Activated CD4-positive, alpha-beta T cell treated with anti-CD3 and anti-CD28 coated beads for 36 hours (primary cell): Measurements from ENCODE around the gene SCAF11. TPM values are rescaled to one million over a fixed set of nuclear protein-coding genes. Genes with fewer than 3 reads are reported as not detected.

Experiments used
- ATAC-seq: fragments of 200-7000 bp; cut with Tn5 transposase; one replicate; pipeline ENCODE4 v1.10.0; 2021; ENCODE audit warnings: mild to moderate bottlenecking, moderate library complexity
- CTCF ChIA-PET: fragments of 350-600 bp; sonication (Branson Sonifier 250); formaldehyde crosslinking; loops from one replicate; lab custom pipeline; 2021; ENCODE audit warnings: antibody characterized with exemption; lab: Charles Lee
- POLR2A ChIA-PET: fragments of 350-600 bp; sonication (Branson Sonifier 250); formaldehyde crosslinking; loops from one replicate; lab custom pipeline; 2021; ENCODE audit warnings: antibody characterized with exemption, inconsistent platforms; lab: Charles Lee
- DNase-seq: peaks from one replicate; pipeline ENCODE4 v3.0.0-alpha.2; 2020
- H3K27ac Mint-ChIP-seq: one replicate; pipeline ENCODE4 v1.8.0; 2021; ENCODE audit warnings: mixed read lengths
- H3K27me3 Mint-ChIP-seq: one replicate; pipeline ENCODE4 v1.8.0; 2021; ENCODE audit warnings: mixed read lengths
- H3K36me3 Mint-ChIP-seq: one replicate; pipeline ENCODE4 v1.8.0; 2021; ENCODE audit warnings: low read depth, mixed read lengths
- H3K4me1 Mint-ChIP-seq: one replicate; pipeline ENCODE4 v1.8.0; 2021; ENCODE audit warnings: mixed read lengths
- H3K4me3 Mint-ChIP-seq: one replicate; pipeline ENCODE4 v1.8.0; 2021; ENCODE audit warnings: mild to moderate bottlenecking, moderate library complexity, mixed read lengths
- H3K9me3 Mint-ChIP-seq: one replicate; pipeline ENCODE4 v1.8.0; 2021; ENCODE audit warnings: low read depth, mixed read lengths
- intact Hi-C, 2 experiments: fragments of 100-400 bp; cut with DNase I in 1 of 2; cut with micrococcal nuclease in 1 of 2; formaldehyde crosslinking; loops; one replicate each; pipeline versions ENCODE4 v1.14.2 to v1.15.1; 2022 to 2024; cut with DNase I, micrococcal nuclease
- total RNA-seq, 2 experiments: library from RNA; stranded (reverse); gene quantifications; one replicate each; pipeline ENCODE4 v1.2.3, GENCODE V29; 2021

SCAF11 gene
- total RNA-seq, 2 experiments from 2014 or later, result 132 to 145 TPM

DNA sequence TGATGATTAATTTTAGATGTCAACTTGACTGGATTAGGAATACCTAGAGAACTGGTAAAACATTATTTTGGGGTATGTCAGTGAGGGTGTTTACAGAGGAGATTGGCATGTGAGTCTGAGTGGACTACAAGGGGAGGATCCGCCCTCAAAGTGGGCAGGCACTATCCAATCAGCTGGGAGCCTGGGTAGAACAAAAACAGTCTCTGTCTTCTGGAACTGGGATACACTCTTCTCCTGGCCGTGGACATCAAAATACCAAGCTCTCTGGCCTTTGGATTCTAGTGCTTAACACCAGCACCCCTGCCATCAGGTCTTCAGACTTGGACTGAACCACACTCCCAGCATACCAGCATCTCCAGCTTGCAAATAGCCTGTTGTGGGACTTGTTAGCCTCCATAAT lies 4.4 kb upstream of the SCAF11 start:
- no peaks in the 10 kb centered on the region for H3K27me3 Mint-ChIP-seq
- ChIA-PET CTCF (interaction anchor here (1.5 kb wide), 1 partner anchor 27 kb away, joined by 3 read pairs; no protein-coding TSS in a partner anchor), POLR2A (no interaction called here)
- no peak overlapping the region for H3K27ac Mint-ChIP-seq
- intact Hi-C loops, result loop anchor here (5.0 to 10.0 kb wide), 6 partner anchors 327 to 1220 kb away; partner anchors contain the start of gene SLC38A2 (in 1 of the 2)
- peaks cover 2% of the 10 kb centered on the region for H3K4me1 Mint-ChIP-seq
- H3K4me3 Mint-ChIP-seq, result no peak overlapping the region
- no peak for ATAC-seq
- no peaks in the 10 kb centered on the region for H3K9me3 Mint-ChIP-seq
- DNase-seq, result no peak
- peaks cover 6% of the 10 kb centered on the region for H3K36me3 Mint-ChIP-seq

DNA sequence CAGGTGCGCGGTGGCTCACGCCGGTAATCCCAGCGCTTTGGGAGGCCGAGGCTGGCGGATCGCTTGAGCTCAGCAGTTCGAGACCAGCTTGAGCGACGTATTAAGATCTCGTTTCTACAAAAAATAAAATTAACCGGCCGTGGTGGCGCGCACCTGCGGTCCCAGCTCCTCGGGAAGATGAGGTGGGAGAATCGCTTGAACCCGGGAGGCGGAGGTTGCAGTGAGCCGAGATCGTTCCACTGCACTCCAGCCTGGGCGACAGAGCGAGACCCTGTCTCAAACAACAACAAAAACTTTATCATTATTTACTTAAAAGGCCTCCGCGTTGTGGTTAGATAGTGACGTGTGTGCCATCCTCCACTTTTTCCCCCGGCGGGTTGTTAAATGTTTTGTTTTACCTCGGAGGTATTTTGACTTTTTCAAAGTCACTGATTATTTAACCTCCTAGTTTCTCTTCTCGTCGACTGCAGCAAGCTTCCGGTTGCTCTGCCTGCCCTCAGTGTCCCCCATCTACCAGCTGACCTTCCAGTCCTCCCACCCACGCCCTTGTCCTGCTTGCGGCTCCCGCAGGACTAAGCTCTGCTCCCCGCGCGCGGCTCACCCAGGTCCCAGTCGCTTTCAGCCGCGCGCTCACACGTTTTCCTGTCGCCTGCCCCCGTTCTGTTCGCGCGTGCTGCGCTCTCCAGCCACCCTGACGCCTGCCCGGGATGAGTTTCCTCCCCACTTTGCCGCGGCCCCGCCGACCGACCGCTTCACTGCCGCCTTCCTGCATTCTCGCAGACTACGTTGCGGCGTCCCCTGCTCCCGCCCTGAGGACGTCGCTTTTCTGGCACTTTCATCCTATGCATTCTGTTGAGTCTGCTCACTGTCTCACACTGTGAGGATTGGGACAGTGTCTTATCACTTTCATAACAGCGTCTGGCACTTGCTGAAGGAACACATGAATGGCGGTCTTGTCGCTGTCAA lies 1.2 kb upstream of the SCAF11 start:
- POLR2A ChIA-PET, result interaction anchor here (0.6 to 2.3 kb wide), 4 partner anchors 226 to 773 kb away, joined by 3 to 8 read pairs (median 4); no protein-coding TSS in a partner anchor

DNA sequence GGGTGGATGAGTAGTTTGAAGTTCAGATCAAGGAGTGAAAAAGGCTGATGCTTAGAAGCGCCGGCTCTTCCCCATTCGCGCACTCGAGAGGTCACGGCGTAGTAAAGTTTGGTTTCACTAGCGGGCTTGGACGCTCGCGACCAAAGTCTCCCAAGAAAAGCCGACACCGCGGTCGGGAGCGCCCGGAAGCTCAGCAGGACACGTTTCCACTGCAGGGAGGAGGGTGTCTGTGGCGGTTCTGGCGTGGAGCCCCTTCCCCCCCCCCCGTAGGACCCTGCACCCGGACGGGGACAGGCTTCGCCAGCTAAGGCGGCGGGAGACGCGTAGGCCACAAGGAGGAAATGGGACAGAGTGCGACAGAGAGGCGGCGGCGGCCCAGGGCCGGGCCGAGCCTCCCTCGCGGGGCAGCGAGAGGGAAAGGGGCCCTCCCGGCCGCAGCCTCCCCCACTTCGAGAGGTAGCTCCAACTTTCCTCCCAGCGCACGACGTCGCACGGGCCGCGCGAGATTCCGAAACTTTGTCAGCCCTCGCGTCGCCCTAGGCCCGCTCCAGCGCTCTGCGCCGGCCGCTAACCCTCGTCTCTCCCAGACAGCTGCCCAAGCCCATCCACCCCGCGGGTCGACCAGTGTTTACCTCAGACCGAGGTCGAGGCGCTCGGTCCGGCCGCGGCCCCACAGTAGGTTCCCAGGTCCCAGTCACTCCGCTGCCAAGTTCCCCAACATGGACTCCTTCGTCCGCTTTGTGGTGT lies 480 bp downstream of the SCAF11 start:
- ATAC-seq (peak; percentile 17), DNase-seq (peak; percentile 76)
- ChIA-PET CTCF (interaction anchor here (0.6 to 1.3 kb wide), 10 partner anchors 9 to 840 kb away, joined by 3 to 5 read pairs (median 3); no protein-coding TSS in a partner anchor), POLR2A (interaction anchor here (0.7 to 2.3 kb wide), 4 partner anchors 248 to 382 kb away, joined by 3 to 8 read pairs (median 4); no protein-coding TSS in a partner anchor)
- peaks cover 30% of the 10 kb centered on the region for H3K36me3 Mint-ChIP-seq
- peak overlapping the region; percentile 100 for H3K27ac Mint-ChIP-seq
- peaks cover 2% of the 10 kb centered on the region for H3K9me3 Mint-ChIP-seq
- H3K27me3 Mint-ChIP-seq, result no peaks in the 10 kb centered on the region
- intact Hi-C loops, result loop anchor here (1.0 to 10.0 kb wide), 19 partner anchors 83 to 1225 kb away; partner anchors contain the start of genes SLC38A2 (in 2 of the 2) and ARID2 (in 1 of the 2)
- H3K4me3 Mint-ChIP-seq, result peak overlapping the region; percentile 93
- peaks cover 42% of the 10 kb centered on the region for H3K4me1 Mint-ChIP-seq

More for the DNA sequence above, 1.2 kb upstream of the SCAF11 start:
- no peaks in the 10 kb centered on the region for H3K9me3 Mint-ChIP-seq
- intact Hi-C loops, result loop anchor here (2.0 to 10.0 kb wide), 11 partner anchors 81 to 1223 kb away; partner anchors contain the start of gene SLC38A2 (in 1 of the 2)
- no peaks in the 10 kb centered on the region for H3K27me3 Mint-ChIP-seq
- H3K4me3 Mint-ChIP-seq, result peak overlapping the region; percentile 93
- H3K27ac Mint-ChIP-seq, result peak overlapping the region; percentile 100
- ATAC-seq (peak; percentile 25), DNase-seq (peak; percentile 86)
- H3K36me3 Mint-ChIP-seq, result peaks cover 16% of the 10 kb centered on the region
- CTCF ChIA-PET, result interaction anchor here (0.6 to 1.8 kb wide), 12 partner anchors 57 to 1320 kb away, joined by 3 to 6 read pairs (median 3); no protein-coding TSS in a partner anchor
- peaks cover 25% of the 10 kb centered on the region for H3K4me1 Mint-ChIP-seq

DNA sequence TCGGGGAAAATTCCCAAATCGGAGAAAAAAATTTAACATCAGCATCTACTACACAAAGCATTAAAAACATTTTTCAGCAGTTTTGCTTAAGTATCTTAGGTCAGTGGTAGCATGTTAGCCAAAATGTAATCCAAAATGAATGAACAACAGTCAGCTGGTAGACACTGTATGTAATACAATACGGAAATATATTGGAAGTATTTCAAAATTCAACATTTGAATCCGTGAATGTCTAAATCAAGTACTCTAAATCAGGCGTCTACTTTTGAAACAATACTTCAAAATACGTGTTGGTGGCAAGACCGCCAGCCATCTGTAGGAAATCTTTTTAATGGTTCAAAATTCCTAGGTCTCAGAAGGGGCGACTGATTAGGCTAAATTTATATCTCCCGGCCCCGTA lies 1.1 kb downstream of the SCAF11 start:
- Mint-ChIP-seq H3K4me1 (peaks cover 48% of the 10 kb centered on the region), H3K36me3 (peaks cover 34% of the 10 kb centered on the region), H3K27me3 (no peaks in the 10 kb centered on the region), H3K4me3 (peak overlapping the region; percentile 93), H3K9me3 (peaks cover 2% of the 10 kb centered on the region), H3K27ac (peak overlapping the region; percentile 85)
- ATAC-seq (no peak), DNase-seq (no peak)
- ChIA-PET CTCF (interaction anchor here (0.8 to 1.3 kb wide), 9 partner anchors 8 to 840 kb away, joined by 3 to 5 read pairs (median 3); partner anchors contain the start of gene ARID2), POLR2A (interaction anchor here (1.2 to 2.3 kb wide), 3 partner anchors 261 to 383 kb away, joined by 3 to 8 read pairs (median 4); no protein-coding TSS in a partner anchor)
- intact Hi-C loops, result loop anchor here (5.0 kb wide), 2 partner anchors 442 to 1093 kb away; no protein-coding TSS in a partner anchor

DNA sequence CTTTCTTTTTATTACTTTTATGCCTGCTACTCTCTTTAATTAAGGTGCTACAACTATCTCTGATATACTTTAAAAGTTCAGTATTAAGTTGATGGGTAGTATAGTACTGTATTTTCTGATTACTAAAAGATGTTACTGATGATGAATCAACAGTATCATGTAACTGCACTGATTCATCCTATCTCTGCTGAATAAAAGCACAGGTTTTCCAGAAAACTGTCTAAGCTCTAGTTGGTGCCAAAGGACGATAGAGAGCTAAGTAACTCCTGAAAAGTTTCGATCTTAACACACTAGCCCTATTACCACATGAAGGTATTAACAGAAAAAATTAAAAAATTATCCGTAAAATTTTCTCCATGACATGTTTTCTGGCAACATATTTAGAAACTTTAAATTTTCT lies 2.1 kb downstream of the SCAF11 start:
- Mint-ChIP-seq H3K36me3 (peaks cover 37% of the 10 kb centered on the region), H3K4me1 (peaks cover 57% of the 10 kb centered on the region), H3K27ac (peak overlapping the region; percentile 47), H3K4me3 (peak overlapping the region; percentile 93), H3K9me3 (peaks cover 2% of the 10 kb centered on the region), H3K27me3 (no peaks in the 10 kb centered on the region)
- intact Hi-C loops, result loop anchor here (5.0 kb wide), 2 partner anchors 441 to 1094 kb away; no protein-coding TSS in a partner anchor
- ChIA-PET POLR2A (interaction anchor here (0.7 to 0.9 kb wide), 2 partner anchors 260 to 281 kb away, joined by 3 to 4 read pairs; partner anchors contain the start of gene SLC38A1), CTCF (interaction anchor here (1.0 kb wide), 1 partner anchor 258 kb away, joined by 4 read pairs; the partner anchor contains the start of gene ARID2)
- ATAC-seq (no peak), DNase-seq (no peak)

DNA sequence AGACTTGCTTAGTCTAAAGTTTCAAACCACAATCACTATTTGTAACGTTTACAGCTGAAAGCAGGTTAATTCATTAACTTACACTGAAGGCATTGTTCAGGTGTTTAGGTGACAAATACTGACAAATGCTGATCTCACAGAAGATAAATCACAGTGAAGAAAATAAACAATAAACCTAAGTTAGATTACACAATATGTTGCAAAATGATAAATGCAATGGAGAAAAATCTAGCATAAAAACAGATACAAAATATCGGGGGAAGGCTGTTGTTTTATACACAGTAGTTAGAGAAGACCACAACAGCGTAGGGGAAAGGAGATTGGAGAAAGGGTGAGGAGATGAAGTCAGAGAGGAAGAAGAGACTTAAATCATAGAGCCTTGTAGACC lies 3.0 kb downstream of the SCAF11 start:
- POLR2A ChIA-PET, result interaction anchor here (0.6 kb wide), 2 partner anchors 25 to 254 kb away, joined by 3 read pairs; no protein-coding TSS in a partner anchor
- Mint-ChIP-seq H3K27me3 (no peaks in the 10 kb centered on the region), H3K27ac (peak overlapping the region; percentile 69), H3K36me3 (peaks cover 42% of the 10 kb centered on the region), H3K9me3 (peaks cover 2% of the 10 kb centered on the region), H3K4me1 (peaks cover 65% of the 10 kb centered on the region), H3K4me3 (peak overlapping the region; percentile 93)
- CTCF ChIA-PET, result no interaction called here
- intact Hi-C loops, result loop anchor here (5.0 kb wide), 2 partner anchors 440 to 1095 kb away; no protein-coding TSS in a partner anchor
- ATAC-seq, result no peak
- DNase-seq, result no peak

DNA sequence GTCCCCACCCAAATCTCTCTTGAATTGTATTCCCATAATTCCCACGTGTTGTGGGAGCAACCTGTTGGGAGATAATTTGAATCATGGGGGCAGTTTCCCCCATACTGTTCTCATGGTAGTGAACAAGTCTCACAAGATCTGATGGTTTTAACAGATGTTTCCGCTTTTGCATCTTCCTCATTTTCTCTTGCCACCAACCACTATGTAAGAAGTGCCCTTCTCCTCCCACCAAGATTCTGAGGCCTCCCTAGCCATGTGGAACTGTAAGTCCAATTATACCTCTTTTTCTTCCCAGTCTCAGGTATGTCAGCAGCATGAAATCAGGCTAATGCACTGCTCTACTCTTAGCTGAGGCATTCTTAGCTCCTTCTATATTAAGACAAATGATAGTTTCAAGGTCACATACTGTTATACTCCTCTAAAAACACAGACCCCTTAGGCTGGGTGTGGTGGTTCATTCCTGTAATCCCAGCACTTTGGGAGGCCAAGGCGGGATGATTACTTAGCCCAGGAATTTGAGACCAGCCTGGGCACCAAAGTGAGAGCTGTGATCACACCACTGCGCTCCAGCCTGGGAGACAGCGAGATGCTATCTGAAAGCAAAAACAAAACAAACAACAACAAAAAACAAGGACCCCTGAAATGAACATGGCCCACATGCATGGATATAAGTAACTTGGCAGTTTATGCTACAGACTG lies 3.6 kb downstream of the SCAF11 start:
- CTCF ChIA-PET, result interaction anchor here (1.1 kb wide), 1 partner anchor 38 kb away, joined by 3 read pairs; no protein-coding TSS in a partner anchor
- DNase-seq (no peak), ATAC-seq (no peak)
- intact Hi-C loops, result loop anchor here (5.0 kb wide), 2 partner anchors 439 to 1096 kb away; no protein-coding TSS in a partner anchor
- peaks cover 2% of the 10 kb centered on the region for H3K9me3 Mint-ChIP-seq
- H3K27me3 Mint-ChIP-seq, result no peaks in the 10 kb centered on the region
- H3K27ac Mint-ChIP-seq, result peak overlapping the region; percentile 13
- no peak overlapping the region for H3K4me3 Mint-ChIP-seq
- POLR2A ChIA-PET, result interaction anchor here (0.6 kb wide), 2 partner anchors 24 to 254 kb away, joined by 3 read pairs; no protein-coding TSS in a partner anchor
- H3K4me1 Mint-ChIP-seq, result peaks cover 66% of the 10 kb centered on the region
- peaks cover 42% of the 10 kb centered on the region for H3K36me3 Mint-ChIP-seq

DNA sequence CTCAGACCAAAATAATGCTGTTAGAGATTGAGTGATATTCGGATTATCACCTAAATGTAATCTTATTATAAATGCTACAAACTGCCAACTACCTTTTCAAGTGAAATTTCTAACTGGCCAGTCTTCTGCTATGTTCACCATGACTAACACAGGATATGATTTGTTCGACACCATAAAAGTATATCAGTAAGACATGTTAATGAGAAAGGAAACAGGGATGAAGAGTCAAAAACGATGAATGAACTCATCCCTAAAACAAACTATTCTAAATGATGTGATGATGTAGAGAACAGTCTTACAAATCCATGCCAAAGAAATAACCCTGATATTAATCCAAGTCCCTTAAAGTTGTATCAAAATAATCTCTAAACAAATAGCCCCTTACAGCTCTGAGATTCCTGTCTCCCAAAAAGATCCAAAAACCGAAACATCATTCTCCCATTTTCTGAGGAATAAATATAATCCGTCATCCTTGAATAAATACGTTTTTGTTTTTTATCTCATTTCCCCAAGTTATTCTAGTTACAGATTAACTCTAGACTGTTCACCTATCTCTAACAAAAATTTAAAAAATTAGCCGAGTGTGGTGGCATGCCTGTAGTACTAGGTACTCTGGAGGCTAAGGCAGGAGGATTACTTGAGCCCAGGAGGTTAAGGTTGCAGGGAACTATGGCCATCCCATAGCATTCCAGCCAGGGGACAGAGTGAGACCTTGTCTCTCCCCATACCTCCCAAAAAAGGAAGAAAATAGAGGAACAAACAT lies 9.1 kb downstream of the SCAF11 start:
- H3K9me3 Mint-ChIP-seq, result peaks cover 2% of the 10 kb centered on the region
- H3K27ac Mint-ChIP-seq, result no peak overlapping the region
- peaks cover 31% of the 10 kb centered on the region for H3K36me3 Mint-ChIP-seq
- ATAC-seq (peak; percentile 65), DNase-seq (no peak)
- H3K4me1 Mint-ChIP-seq, result peaks cover 92% of the 10 kb centered on the region
- no peak overlapping the region for H3K4me3 Mint-ChIP-seq
- no peaks in the 10 kb centered on the region for H3K27me3 Mint-ChIP-seq
- CTCF ChIA-PET, result interaction anchor here (1.2 kb wide), 1 partner anchor 9 kb away, joined by 3 read pairs; the partner anchor contains the start of gene SCAF11
- intact Hi-C loops, result no loop called here
- POLR2A ChIA-PET, result no interaction called here

DNA sequence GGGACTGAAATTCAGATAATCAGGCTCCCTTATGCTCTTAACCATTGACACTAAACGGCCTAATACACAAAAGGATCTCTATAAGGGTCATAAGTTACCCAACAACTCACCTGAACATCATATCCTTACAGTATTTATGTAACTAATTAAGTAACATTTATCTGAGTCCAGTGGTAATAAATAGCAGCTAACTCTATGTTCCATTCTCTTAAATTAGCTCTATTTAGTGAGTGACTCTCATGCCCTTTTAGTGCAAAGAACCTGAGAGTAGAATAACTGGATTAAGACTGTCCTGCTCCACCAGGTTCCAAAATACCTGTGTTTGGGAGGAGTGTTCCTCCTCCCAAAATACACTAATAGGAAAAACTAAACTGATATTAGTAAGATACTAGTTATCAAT lies 9.8 kb downstream of the SCAF11 start:
- H3K9me3 Mint-ChIP-seq, result peaks cover 2% of the 10 kb centered on the region
- ChIA-PET CTCF (interaction anchor here (1.2 kb wide), 1 partner anchor 9 kb away, joined by 3 read pairs; the partner anchor contains the start of gene SCAF11), POLR2A (no interaction called here)
- ATAC-seq (no peak), DNase-seq (no peak)
- intact Hi-C loops, result no loop called here
- H3K27ac Mint-ChIP-seq, result no peak overlapping the region
- peaks cover 30% of the 10 kb centered on the region for H3K36me3 Mint-ChIP-seq
- no peak overlapping the region for H3K4me3 Mint-ChIP-seq
- no peaks in the 10 kb centered on the region for H3K27me3 Mint-ChIP-seq
- peaks cover 90% of the 10 kb centered on the region for H3K4me1 Mint-ChIP-seq
